ENCODE data around the gene SECTM1.

DNA sequence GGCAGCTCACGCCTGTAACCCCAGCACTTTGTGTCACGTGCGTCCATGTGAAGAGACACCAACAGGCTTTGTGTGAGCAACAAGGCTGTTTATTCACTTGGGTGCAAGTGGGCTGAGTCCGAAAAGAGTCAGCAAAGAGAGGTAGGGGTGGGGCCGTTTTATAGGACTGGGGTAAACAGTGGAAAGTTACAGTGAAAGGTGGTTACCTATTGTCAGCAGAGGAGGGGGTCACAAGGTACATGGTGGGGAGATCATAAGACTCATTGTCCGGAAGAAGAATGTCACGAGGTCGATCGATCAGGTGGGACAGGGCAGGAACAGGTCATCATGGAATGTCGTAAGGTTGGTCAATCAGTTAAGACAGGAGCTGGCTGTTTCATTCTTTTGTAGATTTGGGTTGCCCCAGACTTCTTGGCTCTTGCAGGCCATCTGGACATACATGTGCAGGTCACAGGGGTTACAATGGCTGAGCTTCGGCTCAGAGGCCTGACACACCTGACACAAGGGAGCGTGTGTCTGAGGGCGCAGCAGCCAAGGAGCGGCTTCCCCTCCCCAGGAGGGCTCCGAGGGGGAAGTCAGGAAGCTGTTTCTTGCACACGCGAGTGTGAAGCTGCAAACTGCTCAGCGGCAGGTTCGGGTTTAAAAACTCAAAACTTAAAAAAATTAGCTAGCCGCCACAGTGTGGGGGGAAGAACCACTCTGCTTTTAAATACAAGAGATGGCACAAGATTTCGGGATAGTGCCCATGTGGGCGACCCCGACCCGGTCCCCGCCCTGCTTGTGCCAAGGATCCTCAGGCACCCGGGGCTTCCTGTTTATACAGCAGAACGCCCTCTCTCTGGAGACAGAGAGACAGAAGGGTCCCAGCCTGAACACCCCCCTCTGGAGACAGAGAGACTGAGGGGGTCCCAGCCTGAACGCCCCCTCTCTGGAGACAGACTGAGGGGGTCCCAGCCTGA, 13.1 kb upstream of the SECTM1 start:
- TF ChIP-seq ELF4 (IDR thresholded peaks at IDR 0.05), result no peak
- no peak for TF ChIP-seq ARNT (IDR thresholded peaks at IDR 0.05)

All from HEK293T (cell line).